SK-N-SH treated with all-trans-retinoic acid at 6 μM for 48 hours (cell line): ENCODE results near the gene CMTM7.

ENCODE experiments used
- ATAC-seq: fragments of 200-7000 bp; cut with Tn5 transposase; 3 replicates; pipeline ENCODE4 v1.9.1; 2020; ENCODE audit warnings: mild to moderate bottlenecking, moderate library complexity
- ARNTL ChIP-seq: fragments of 450-650 bp; formaldehyde crosslinking; IDR thresholded peaks from 2 replicates; pipeline ENCODE4 v1.5.0; 2020; ENCODE audit warnings: low read depth, mild to moderate bottlenecking, moderate library complexity, borderline replicate concordance
- BACH2 ChIP-seq: fragments of 250-450 bp; sonication (Bioruptor Pico); IDR thresholded peaks from 2 replicates; pipeline ENCODE4 v1.9.0; 2021; ENCODE audit warnings: mild to moderate bottlenecking, borderline replicate concordance
- CSDC2 ChIP-seq: fragments of 250-450 bp; sonication (Bioruptor Pico); IDR thresholded peaks from 2 replicates; pipeline ENCODE4 v1.5.0; 2020; ENCODE audit warnings: mild to moderate bottlenecking, moderate library complexity
- ESRRG ChIP-seq: fragments of 250-450 bp; sonication (Bioruptor Pico); IDR thresholded peaks from 2 replicates; pipeline ENCODE4 v1.6.1; 2021; ENCODE audit warnings: mild to moderate bottlenecking
- GLIS3 ChIP-seq: fragments of 250-450 bp; sonication (Bioruptor Pico); IDR thresholded peaks from 2 replicates; pipeline ENCODE4 v1.5.0; 2020; ENCODE audit warnings: mild to moderate bottlenecking, moderate library complexity
- ISL1 ChIP-seq: fragments of 250-450 bp; sonication (Bioruptor Pico); IDR thresholded peaks from 2 replicates; pipeline ENCODE4 v2.1.2; 2022; ENCODE audit warnings: mild to moderate bottlenecking, moderate library complexity
- OSR1 ChIP-seq: fragments of 250-450 bp; sonication (Bioruptor Pico); IDR thresholded peaks from 2 replicates; pipeline ENCODE4 v1.8.0; 2022; ENCODE audit warnings: moderate library complexity, mild to moderate bottlenecking, inconsistent platforms
- PATZ1 ChIP-seq: fragments of 250-450 bp; sonication (Bioruptor Pico); IDR thresholded peaks from 2 replicates; pipeline ENCODE4 v1.8.0; 2020; ENCODE audit warnings: mild to moderate bottlenecking, moderate library complexity, borderline replicate concordance
- RARB ChIP-seq: fragments of 250-450 bp; sonication (Bioruptor Pico); IDR thresholded peaks from 2 replicates; pipeline ENCODE4 v1.8.0; 2021; ENCODE audit warnings: mild to moderate bottlenecking, moderate library complexity
- SNAI2 ChIP-seq: fragments of 250-450 bp; sonication (Bioruptor Pico); IDR thresholded peaks from 2 replicates; pipeline ENCODE4 v1.5.0; 2020; ENCODE audit warnings: mild to moderate bottlenecking, moderate library complexity
- TCF4 ChIP-seq: fragments of 250-450 bp; sonication (Bioruptor Pico); IDR thresholded peaks from 2 replicates; pipeline ENCODE4 v1.8.0; 2021; ENCODE audit warnings: mild to moderate bottlenecking, moderate library complexity, borderline replicate concordance
- TOX ChIP-seq: fragments of 250-450 bp; sonication (Bioruptor Pico); IDR thresholded peaks from 2 replicates; pipeline ENCODE4 v1.8.0; 2021; ENCODE audit warnings: mild to moderate bottlenecking, moderate library complexity, borderline replicate concordance
- ZC3H10 ChIP-seq: fragments of 250-450 bp; sonication (Bioruptor Pico); IDR thresholded peaks from 2 replicates; pipeline ENCODE4 v1.5.1; 2021; ENCODE audit warnings: mild to moderate bottlenecking, moderate library complexity
- ZFP3 ChIP-seq: fragments of 250-450 bp; sonication (Bioruptor Pico); IDR thresholded peaks from 2 replicates; pipeline ENCODE4 v1.5.0; 2020; ENCODE audit warnings: mild to moderate bottlenecking, moderate library complexity
- ZFP30 ChIP-seq: fragments of 450-650 bp; formaldehyde crosslinking; IDR thresholded peaks from 2 replicates; pipeline ENCODE4 v1.5.0; 2022; ENCODE audit warnings: mild to moderate bottlenecking, moderate library complexity
- ZNF565 ChIP-seq: fragments of 450-650 bp; formaldehyde crosslinking; conservative IDR thresholded peaks from 2 replicates; pipeline ENCODE4 v1.5.0; 2020; ENCODE audit warnings: low read depth, mild to moderate bottlenecking, moderate library complexity
- ZNF70 ChIP-seq: fragments of 450-650 bp; formaldehyde crosslinking; IDR thresholded peaks from 2 replicates; pipeline ENCODE4 v1.5.0; 2020; ENCODE audit warnings: mild to moderate bottlenecking, moderate library complexity
- TF ChIP-seq, protein P1 (sequence below): fragments of 250-450 bp; sonication (Bioruptor Pico); IDR thresholded peaks from 2 replicates; pipeline ENCODE4 v1.8.0; 2021; ENCODE audit warnings: low read depth, mild to moderate bottlenecking, moderate library complexity, borderline replicate concordance
- TF ChIP-seq, protein P2 (sequence below): fragments of 250-450 bp; sonication (Bioruptor Pico); IDR thresholded peaks from 2 replicates; pipeline ENCODE4 v1.5.1; 2021; ENCODE audit warnings: mild to moderate bottlenecking, moderate library complexity
- TF ChIP-seq, protein P3 (sequence below): fragments of 250-450 bp; sonication (Bioruptor Pico); IDR thresholded peaks from 2 replicates; pipeline ENCODE4 v1.5.1; 2020; ENCODE audit warnings: low read depth, mild to moderate bottlenecking, moderate library complexity

Gene CMTM7

DNA sequence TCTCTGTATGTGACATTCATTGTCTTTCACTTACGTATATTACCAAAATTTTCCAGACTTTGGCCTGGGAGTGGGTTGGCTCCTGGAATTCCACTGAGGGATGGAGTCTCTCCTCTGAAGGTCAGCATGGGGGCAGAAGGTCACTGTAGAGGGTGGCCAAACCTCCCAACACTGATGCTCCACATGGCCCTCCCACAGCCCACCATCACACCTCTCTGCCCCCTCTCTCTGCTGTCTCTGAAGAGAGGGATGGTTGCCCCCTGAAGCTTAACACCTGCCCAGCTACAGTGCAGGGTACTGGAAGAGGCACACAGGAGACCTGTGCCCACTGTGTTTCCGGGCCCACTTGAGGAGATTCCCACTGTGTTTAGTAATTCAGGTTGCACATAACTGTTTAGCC, 58.8 kb downstream of the CMTM7 start:
- TF ChIP-seq SNAI2 (CRISPR knock-in tag) (no peak), ESRRG (CRISPR knock-in tag) (no peak), OSR1 (CRISPR knock-in tag) (no peak), RARB (no peak), ZFP30 (CRISPR knock-in tag) (no peak), TCF4 (CRISPR knock-in tag) (no peak), BACH2 (CRISPR knock-in tag) (no peak), ZC3H10 (no peak), ZFP3 (CRISPR knock-in tag) (no peak), ZNF565 (CRISPR knock-in tag) (no peak), GLIS3 (no peak), TOX (no peak), ARNTL (CRISPR knock-in tag) (no peak)
- TF ChIP-seq, protein P1, sequence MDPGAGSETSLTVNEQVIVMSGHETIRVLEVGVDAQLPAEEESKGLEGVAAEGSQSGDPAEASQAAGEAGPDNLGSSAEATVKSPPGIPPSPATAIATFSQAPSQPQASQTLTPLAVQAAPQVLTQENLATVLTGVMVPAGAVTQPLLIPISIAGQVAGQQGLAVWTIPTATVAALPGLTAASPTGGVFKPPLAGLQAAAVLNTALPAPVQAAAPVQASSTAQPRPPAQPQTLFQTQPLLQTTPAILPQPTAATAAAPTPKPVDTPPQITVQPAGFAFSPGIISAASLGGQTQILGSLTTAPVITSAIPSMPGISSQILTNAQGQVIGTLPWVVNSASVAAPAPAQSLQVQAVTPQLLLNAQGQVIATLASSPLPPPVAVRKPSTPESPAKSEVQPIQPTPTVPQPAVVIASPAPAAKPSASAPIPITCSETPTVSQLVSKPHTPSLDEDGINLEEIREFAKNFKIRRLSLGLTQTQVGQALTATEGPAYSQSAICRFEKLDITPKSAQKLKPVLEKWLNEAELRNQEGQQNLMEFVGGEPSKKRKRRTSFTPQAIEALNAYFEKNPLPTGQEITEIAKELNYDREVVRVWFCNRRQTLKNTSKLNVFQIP, result no peak
- TF ChIP-seq, protein P2, sequence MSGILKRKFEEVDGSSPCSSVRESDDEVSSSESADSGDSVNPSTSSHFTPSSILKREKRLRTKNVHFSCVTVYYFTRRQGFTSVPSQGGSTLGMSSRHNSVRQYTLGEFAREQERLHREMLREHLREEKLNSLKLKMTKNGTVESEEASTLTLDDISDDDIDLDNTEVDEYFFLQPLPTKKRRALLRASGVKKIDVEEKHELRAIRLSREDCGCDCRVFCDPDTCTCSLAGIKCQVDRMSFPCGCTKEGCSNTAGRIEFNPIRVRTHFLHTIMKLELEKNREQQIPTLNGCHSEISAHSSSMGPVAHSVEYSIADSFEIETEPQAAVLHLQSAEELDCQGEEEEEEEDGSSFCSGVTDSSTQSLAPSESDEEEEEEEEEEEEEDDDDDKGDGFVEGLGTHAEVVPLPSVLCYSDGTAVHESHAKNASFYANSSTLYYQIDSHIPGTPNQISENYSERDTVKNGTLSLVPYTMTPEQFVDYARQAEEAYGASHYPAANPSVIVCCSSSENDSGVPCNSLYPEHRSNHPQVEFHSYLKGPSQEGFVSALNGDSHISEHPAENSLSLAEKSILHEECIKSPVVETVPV, result no peak
- no peak for ATAC-seq

GRCh38 chr3:32450992-32451659, 59.5 kb downstream of the CMTM7 start:
- no peak for ATAC-seq
- TF ChIP-seq OSR1 (CRISPR knock-in tag) (no peak), SNAI2 (CRISPR knock-in tag) (no peak), TCF4 (CRISPR knock-in tag) (no peak), RARB (no peak), BACH2 (CRISPR knock-in tag) (no peak), PATZ1 (CRISPR knock-in tag) (no peak), ZFP30 (CRISPR knock-in tag) (no peak), ZNF70 (CRISPR knock-in tag) (no peak), ZC3H10 (no peak), GLIS3 (no peak), ZFP3 (CRISPR knock-in tag) (no peak), CSDC2 (CRISPR knock-in tag) (no peak)
- TF ChIP-seq, protein P1, result no peak

- no peak for ATAC-seq
- TF ChIP-seq TOX, result no peak
- TF ChIP-seq ARNTL (CRISPR knock-in tag), result no peak
- TF ChIP-seq ZNF70 (CRISPR knock-in tag), result no peak
- no peak for TF ChIP-seq OSR1 (CRISPR knock-in tag)
- TF ChIP-seq ZNF565 (CRISPR knock-in tag), result no peak
- no peak for TF ChIP-seq ISL1 (CRISPR knock-in tag)
- TF ChIP-seq RARB, result no peak
- TF ChIP-seq GLIS3, result no peak
- no peak for TF ChIP-seq TCF4 (CRISPR knock-in tag)
- TF ChIP-seq, protein P1, result no peak
- no peak for TF ChIP-seq ESRRG (CRISPR knock-in tag)
- TF ChIP-seq BACH2 (CRISPR knock-in tag), result no peak
- TF ChIP-seq, protein P3, sequence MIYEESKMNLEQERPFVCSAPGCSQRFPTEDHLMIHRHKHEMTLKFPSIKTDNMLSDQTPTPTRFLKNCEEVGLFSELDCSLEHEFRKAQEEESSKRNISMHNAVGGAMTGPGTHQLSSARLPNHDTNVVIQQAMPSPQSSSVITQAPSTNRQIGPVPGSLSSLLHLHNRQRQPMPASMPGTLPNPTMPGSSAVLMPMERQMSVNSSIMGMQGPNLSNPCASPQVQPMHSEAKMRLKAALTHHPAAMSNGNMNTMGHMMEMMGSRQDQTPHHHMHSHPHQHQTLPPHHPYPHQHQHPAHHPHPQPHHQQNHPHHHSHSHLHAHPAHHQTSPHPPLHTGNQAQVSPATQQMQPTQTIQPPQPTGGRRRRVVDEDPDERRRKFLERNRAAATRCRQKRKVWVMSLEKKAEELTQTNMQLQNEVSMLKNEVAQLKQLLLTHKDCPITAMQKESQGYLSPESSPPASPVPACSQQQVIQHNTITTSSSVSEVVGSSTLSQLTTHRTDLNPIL, result no peak
- TF ChIP-seq, protein P2, result no peak
- no peak for TF ChIP-seq ZFP30 (CRISPR knock-in tag)
- TF ChIP-seq ZFP3 (CRISPR knock-in tag), result no peak
Observed at GRCh38 chr3:32452009-32452408, 60.4 kb downstream of the CMTM7 start.
